ENCODE data around the gene MOV10L1. TPM values are rescaled to one million over a fixed set of nuclear protein-coding genes. Genes with fewer than 3 reads are reported as not detected.
A peak's percentile ranks its signal among the peaks of the same experiment; 100 is the strongest.

Gene MOV10L1
- total and polyA plus RNA-seq, 9 of the 15 experiments (the other 6 are each of a cell fraction or from before 2014, with no cell fraction given) = 0.06 to 0.43 (median 0.15) TPM

DNA sequence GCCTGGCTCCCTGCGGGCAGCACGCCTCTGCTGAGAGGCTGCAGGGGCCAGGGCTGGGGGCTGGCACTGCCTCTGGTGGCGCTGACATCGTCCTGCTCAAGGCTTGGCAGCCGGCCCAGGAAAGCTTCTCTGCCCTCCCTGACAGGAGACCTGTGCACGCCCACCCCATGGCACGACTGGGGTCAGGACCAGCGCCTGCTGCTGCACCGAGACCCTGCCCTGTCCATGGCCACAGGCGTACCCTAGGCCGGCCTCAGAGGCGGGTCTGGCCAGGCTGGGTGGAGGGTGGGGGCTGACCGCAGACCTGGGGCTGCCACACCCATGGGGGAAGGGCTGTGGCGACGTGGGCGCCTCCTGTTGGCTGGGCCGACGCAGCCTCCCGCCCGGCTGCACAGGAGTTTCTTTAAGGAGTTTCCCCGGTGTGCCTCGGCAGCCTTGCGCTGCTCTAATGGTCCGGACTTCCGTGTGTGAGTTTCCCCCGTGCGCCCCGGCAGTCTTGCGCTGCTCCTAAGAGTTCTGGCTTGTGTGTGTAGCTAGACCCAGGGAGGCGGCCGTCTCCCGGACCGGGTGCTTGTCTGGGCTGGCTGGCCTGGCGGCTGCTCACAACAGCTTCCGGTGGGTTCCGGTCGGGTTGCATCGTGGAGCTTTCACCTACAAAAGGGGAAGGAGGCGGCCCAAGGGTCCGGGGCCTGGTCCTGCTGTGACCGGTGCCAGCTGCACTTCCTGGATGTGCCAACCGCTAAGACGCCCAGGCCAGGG lies 100.6 kb downstream of the MOV10L1 start (continued):
- TF ChIP-seq EGR1 (conservative IDR thresholded peaks at IDR 0.05) = 0 out of 2 replicates have a peak, but pooled peaks have one; percentile 16
- peak; percentile 68 for TF ChIP-seq TFAP4 (CRISPR knock-in tag; IDR thresholded peaks at IDR 0.05; ENCODE audit: borderline replicate concordance)
- TF ChIP-seq NFRKB (IDR thresholded peaks at IDR 0.05; ENCODE audit: low read depth) = no peak
- no peak for TF ChIP-seq ZNF518B (CRISPR knock-in tag; IDR thresholded peaks at IDR 0.05)
- TF ChIP-seq TAF15 (IDR thresholded peaks at IDR 0.05; ENCODE audit: low read depth, low read length) = no peak
- no peak for TF ChIP-seq GTF2F1 (IDR thresholded peaks at IDR 0.05; ENCODE audit: low read depth, low read length)
- TF ChIP-seq SIN3B (IDR thresholded peaks at IDR 0.05; ENCODE audit: low read depth) = no peak
- no peak for TF ChIP-seq ARID2 (IDR thresholded peaks at IDR 0.05)
- peak; percentile 88 for TF ChIP-seq CTCFL (IDR thresholded peaks at IDR 0.05; ENCODE audit: borderline replicate concordance, insufficient read depth, low read depth, low read length, poor library complexity, severe bottlenecking)
- TF ChIP-seq XRCC4 (IDR thresholded peaks at IDR 0.05; ENCODE audit: extremely low read depth, insufficient read depth, insufficient read length) = no peak
- TF ChIP-seq SMAD1 (IDR thresholded peaks at IDR 0.05; ENCODE audit: low read depth, low read length, partially characterized antibody) = no peak
- 0 out of 2 replicates have a peak, but pooled peaks have one; percentile 33 for TF ChIP-seq ETS1 (conservative IDR thresholded peaks at IDR 0.05; ENCODE audit: control insufficient read depth, low read depth, low read length)
- TF ChIP-seq MAFG (tag; conservative IDR thresholded peaks at IDR 0.05) = no peak
- TF ChIP-seq FUS (optimal IDR thresholded peaks at IDR 0.05; ENCODE audit: low read depth, low read length) = no peak
- peak; percentile 20; the same call in 1 of the 2 replicates for TF ChIP-seq TCF3 (CRISPR knock-in tag; IDR thresholded peaks at IDR 0.05)
- peak; percentile 73; the same call in 1 of the 2 replicates for TF ChIP-seq HNRNPL (IDR thresholded peaks at IDR 0.05; ENCODE audit: low read depth, low read length)

Measured in K562 (cell line).